Left hindlimb (tissue), 1 donor: ENCODE data around the gene UFSP1.
"Not testable (repeated sequence)": the region's sequence is repeated elsewhere in the genome, so short reads cannot be mapped to it uniquely, and the experiment has no call there.

ENCODE experiments used
- DNase-seq: peaks from one replicate; pipeline ENCODE4 v3.0.0-alpha.2; 2018

Gene UFSP1

DNA sequence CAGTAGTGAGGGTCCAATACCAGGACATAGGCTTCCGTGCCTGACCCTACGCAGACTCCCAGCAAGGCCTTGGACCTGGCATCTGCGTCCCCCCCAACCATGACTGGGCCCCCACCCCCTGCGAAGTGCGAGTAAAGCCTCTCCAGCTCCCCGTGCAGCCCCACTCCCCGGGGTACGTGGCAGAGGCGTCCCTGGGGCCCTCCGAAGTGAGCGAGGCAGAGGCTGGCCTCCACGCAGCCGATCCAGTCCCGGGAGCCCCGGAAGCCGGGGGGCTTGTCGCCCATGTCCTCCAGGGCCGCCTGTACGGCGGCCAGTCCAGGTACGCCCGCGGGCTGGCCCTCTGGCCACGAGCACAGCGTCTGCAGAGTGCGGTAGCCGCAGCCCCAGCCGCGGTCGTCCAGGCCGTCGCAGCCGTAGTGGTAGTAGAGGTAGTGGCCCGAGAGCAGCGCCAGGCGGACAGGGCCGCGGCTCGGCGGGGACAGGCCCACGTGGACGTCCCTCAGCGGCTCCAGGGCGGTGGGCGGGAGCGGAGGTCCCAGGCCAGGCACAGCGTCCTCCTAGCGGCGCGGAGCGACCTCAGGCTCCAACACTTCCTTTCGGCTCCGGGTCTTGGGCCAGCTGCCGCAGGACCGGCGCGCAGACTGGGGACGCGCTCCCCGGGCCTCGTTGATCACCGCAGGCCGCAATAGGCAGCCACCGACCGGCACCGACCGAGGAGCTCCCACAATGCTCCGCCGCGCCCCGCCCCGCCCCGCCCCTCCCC is at the start of gene UFSP1:
Gene UFSP1 (minus strand): TSS at position 728 of the 763 bp plus-strand sequence. CDS start 444 bp downstream, at position 284.
- no peak for DNase-seq

DNA sequence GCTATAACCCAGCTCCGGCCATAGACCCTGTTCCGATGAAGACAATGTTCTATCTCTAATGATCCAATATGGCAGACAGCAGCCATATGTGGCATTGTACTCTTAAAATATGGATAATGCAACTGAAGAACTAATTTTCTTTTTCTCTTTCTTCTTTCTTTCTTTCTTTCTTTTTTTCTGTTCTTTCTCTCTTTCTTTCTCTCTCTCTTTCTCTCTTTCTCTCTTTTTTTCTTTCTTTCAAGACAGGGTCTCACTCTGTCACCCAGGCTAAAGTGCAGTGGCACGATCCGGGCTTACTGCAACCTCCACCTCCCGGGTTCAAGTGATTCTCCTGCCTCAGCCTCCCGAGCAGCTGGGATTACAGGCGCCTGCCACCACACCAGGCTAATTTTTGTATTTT is 46.7 kb upstream of the UFSP1 start:
- not testable (repeated sequence) for DNase-seq

DNA sequence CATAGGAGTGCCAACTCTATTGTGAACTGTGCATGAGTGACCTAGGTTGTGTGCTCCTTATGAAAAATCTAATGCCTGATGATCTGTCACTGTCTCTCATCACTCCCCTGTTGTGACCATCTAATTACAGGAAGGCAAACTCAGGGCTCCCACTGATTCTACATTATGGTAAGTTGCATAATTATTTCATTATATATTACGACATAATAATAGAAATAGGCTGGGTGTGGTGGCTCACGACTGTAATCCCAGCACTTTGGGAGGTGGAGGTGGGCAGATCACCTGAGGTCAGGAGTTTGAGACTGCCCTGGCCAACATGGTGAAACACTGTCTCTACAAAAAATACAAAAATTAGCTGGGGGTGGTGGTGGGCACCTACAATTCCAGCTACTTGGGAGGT is 45.9 kb upstream of the UFSP1 start:
- not testable (repeated sequence) for DNase-seq

- no peak for DNase-seq
These were observed 44.2 kb upstream of the UFSP1 start for GRCh38 chr7:100933734-100934133.

DNA sequence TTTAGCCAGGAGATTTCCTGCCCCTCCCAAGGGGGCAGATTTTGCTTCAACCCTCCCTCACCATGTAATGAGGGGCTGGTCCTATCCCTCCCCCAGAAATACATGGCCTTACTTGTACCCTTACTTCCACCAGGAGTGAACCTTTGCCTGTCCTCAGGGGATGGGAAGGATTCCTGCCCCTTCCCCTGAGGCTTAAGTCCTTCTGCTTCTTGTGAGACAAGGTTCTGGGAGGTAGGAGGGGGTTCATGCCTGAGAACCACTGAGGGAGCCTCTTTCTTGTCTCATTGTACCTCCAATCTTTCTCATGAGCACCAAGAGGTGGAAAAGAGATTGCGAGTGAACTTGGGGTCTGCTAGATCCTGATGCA is 40.3 kb upstream of the UFSP1 start:
- DNase-seq = no peak

DNA sequence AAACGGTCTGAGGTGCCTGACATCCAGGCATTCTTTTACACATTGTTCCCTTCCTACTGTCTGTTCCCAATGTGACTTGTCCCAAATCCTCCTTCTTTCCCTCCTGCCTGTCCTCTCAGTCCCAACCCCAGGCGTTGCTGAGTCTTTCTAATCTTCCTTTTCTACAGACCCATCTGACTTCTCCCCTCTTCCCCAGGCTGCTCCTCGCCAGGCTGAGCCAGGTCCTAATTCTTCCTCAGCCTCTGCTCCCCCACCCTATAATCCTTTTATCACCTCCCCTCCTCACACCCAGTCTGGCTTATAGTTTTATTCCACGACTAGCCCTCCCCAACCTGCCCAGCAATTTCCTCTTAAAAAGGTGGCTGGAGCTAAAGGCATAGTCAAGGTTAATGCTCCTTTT is 34.1 kb upstream of the UFSP1 start:
- not testable (repeated sequence) for DNase-seq

GRCh38 chr7:100921039-100921438 is 31.5 kb upstream of the UFSP1 start:
- DNase-seq = no peak

GRCh38 chr7:100919779-100920437 is 30.4 kb upstream of the UFSP1 start:
- DNase-seq = not testable (repeated sequence)

DNA sequence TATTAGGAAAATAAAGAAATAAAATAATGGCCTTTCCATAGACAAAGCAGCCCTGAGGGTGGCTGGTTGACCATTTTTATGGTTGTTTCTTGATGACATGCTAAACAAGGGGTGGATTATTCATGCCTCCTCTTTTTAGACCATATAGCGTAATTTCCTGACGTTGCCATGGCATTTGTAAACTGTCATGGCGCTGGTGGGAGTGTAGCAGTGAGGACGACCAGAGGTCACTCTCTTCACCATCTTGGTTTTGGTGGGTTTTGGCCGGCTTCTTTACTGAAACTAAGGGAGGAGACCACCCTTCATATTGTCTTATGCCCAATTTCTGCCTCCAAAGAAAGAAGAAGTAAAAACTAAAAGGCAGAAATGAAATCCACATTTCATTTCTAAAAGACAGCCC is 29.8 kb upstream of the UFSP1 start:
- DNase-seq = not testable (repeated sequence)

- no peak for DNase-seq
These were observed 25.4 kb upstream of the UFSP1 start for GRCh38 chr7:100914879-100915447.

GRCh38 chr7:100914208-100914878 is 24.8 kb upstream of the UFSP1 start:
- no peak for DNase-seq

GRCh38 chr7:100911484-100911883 is 22.0 kb upstream of the UFSP1 start:
- no peak for DNase-seq

DNA sequence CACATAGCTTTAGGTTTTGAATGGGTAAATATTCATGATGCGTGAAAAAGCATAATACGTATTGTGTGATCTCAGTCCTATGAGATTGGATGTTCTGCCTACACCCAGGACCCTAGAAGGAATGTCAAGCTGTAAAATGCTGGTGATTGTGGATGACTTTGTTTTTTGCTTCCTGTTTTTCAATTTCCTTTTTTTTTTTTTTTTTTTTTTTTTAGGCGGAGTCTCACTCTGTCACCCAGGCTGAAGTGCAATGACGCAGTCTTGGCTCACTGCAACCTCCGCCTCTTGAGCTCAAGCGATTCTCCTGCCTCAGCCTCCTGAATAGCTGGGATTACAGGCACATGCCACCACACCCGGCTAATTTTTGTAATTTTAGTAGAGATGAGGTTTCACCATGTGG is 20.9 kb upstream of the UFSP1 start:
- not testable (repeated sequence) for DNase-seq

DNA sequence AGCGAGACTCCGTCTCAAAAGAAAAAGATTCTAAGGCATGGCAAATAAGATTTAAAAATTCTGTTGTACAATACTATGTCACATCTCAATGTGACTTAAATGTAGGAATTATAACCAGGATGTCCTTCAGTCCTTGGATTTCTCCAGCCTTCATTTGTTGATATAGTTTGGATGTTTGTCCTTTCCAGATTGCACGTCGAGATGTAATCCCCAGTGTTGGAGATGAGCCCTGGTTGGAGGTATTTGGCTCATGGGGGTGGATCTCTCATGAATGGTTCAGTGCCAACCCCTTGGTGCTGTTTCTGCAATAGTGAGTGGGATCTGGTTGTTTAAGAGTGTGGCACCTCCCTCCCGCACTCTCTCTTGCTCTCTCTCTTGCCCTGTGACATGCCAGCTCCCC is 19.0 kb upstream of the UFSP1 start:
- no peak for DNase-seq

DNA sequence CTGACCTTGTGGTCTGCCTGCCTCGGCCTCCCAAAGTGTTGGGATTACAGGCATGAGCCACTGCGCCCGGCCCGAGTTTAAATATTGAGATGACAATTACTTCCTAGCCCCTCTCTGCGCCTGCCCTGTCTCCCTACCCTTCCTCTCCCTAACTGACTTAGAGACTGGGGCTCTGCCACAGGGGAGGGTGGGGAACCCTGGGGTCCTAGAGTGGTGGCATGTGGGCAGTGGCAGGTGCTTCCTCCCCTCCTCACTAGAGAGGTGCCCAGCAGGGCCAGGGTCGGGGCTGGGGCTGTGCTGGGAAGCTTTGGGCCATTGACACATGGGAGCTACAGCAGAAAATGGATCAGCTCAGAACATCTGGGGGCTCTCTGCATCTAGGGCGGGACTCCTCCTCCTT is 13.1 kb upstream of the UFSP1 start:
- DNase-seq = no peak

- DNase-seq = no peak
These were observed 12.4 kb upstream of the UFSP1 start for GRCh38 chr7:100901921-100902332.

GRCh38 chr7:100900978-100901377 is 11.5 kb upstream of the UFSP1 start:
- no peak for DNase-seq

- DNase-seq = no peak
These were observed 9.9 kb upstream of the UFSP1 start for GRCh38 chr7:100899432-100899831.

- no peak for DNase-seq
These were observed 8.4 kb upstream of the UFSP1 start for GRCh38 chr7:100897772-100898454.

DNA sequence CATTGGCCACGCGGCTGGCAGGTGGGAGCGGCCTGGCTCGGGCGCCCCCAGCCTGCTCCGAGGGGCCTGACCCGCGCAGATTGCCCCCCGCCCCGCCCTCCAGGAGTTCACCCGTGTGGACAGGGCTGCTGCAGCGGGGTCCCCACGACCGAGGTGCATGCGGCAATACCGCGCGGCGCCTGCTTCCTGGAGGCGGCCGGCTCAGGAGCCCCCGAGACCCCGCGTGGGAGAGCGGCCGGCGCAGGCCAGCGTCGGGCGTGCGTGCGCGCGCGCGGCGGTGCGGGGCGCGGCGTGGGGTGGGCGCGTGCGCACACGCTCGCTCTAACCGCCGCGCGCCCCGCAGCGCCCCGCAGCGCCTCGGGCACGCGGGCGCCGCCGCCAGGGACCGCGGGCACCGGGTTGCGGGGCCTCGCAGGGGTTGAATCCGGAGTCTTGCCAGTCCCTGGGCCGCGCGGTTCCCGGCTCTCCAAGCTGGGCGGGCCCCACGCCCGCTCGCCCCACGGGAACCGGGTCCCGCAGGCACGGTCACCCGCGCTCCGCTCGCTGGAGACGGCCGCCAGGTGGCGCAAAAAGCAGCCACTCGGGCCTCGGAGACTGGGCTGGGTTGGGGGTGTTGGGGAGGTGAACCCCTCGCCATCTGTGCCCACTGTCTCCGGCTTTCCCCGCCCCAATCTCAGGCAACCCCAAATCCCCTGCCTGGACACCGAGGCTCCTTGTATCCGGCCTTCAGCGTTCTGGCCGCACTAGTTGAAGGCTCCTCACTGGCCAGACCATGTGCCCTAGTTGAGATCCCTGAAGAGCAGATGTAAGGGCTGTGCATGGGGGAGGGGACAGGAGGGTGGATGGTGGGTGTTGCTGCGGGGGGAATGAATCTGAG is 7.5 kb upstream of the UFSP1 start:
- peak; percentile 62 for DNase-seq

DNA sequence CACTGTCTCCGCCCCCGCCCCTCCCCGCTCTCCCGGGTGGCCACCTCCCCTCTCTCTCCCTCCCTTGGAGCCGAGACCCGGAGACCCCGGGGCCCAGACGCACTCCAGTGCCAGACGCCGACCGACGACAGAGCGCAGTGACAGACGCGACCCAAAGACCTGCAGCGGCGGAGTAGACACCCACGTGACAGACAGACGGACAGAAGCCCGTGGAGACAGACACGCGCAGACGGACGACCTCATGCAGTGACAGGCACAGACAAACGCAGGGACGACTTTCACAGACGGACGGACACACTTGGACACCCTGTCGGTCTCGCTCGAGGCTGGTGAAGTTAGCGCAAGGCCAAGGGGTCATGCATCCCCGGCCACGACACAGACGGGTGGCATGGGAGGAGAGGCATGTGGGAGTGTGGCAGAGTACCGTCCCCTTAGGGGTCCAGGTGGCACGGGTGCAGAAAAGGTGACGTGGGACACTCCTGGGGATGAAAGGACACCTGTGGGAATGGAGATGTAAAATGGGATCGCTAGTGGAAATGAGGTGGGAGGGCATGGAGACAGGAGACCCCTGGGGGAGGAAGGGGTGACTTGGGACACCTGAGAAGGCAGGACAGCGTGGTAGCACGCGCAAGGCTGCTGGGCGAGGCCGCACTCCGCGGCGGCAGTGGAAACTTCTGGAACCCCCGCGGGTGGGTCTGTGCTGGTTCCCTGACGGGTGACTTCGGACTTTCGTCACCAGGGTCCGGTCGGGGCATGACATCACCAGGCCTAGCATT is 6.6 kb upstream of the UFSP1 start:
- peak; percentile 48 for DNase-seq
